GM19467 (cell line): ENCODE results near the gene TTLL11.

Experiments used
- ATAC-seq: cut with Tn5 transposase; IDR thresholded peaks from one replicate; pipeline ENCODE4 v1.9.1; 2021; ENCODE audit warnings: mild to moderate bottlenecking, moderate library complexity; ENCODE audit not compliant: unreplicated experiment

TTLL11 gene

GRCh38 chr9:121818841-121819427 is 274.2 kb downstream of the TTLL11 start:
- ATAC-seq, result no peak

GRCh38 chr9:121818016-121818661 is 275.0 kb downstream of the TTLL11 start:
- ATAC-seq, result no peak

GRCh38 chr9:121817476-121817875 is 275.6 kb downstream of the TTLL11 start:
- ATAC-seq, result no peak

GRCh38 chr9:121816845-121817450 is 276.2 kb downstream of the TTLL11 start:
- no peak for ATAC-seq

GRCh38 chr9:121816449-121816817 is 276.7 kb downstream of the TTLL11 start:
- no peak for ATAC-seq

- no peak for ATAC-seq
Measured at GRCh38 chr9:121815546-121816448, 277.3 kb downstream of the TTLL11 start.

- no peak for ATAC-seq
Measured at GRCh38 chr9:121815084-121815483, 278.0 kb downstream of the TTLL11 start.

GRCh38 chr9:121814594-121814993 is 278.5 kb downstream of the TTLL11 start:
- ATAC-seq, result no peak

GRCh38 chr9:121813519-121814210 is 279.4 kb downstream of the TTLL11 start:
- ATAC-seq, result no peak

GRCh38 chr9:121812159-121812735 is 280.9 kb downstream of the TTLL11 start:
- ATAC-seq, result no peak

GRCh38 chr9:121811751-121812150 is 281.4 kb downstream of the TTLL11 start:
- ATAC-seq, result no peak

- ATAC-seq, result no peak
Measured at GRCh38 chr9:121811140-121811539, 282.0 kb downstream of the TTLL11 start.

- ATAC-seq, result no peak
Measured at GRCh38 chr9:121810489-121810888, 282.6 kb downstream of the TTLL11 start.

- ATAC-seq, result no peak
Measured at GRCh38 chr9:121809356-121810050, 283.6 kb downstream of the TTLL11 start.

GRCh38 chr9:121808781-121809180 is 284.3 kb downstream of the TTLL11 start:
- no peak for ATAC-seq

- ATAC-seq, result no peak
Measured at GRCh38 chr9:121807823-121808278, 285.3 kb downstream of the TTLL11 start.

- ATAC-seq, result no peak
Measured at GRCh38 chr9:121807069-121807822, 285.9 kb downstream of the TTLL11 start.

GRCh38 chr9:121802753-121803152 is 290.4 kb downstream of the TTLL11 start:
- ATAC-seq, result no peak

GRCh38 chr9:121801579-121801978 is 291.5 kb downstream of the TTLL11 start:
- ATAC-seq, result no peak
